Raji (cell line): Measurements from ENCODE around the gene LRRC31.

ENCODE experiments used
- POLR2A ChIP-seq: IDR thresholded peaks from 2 replicates; pipeline ENCODE4 v1.6.1; 2011; ENCODE audit warnings: low read depth, low read length, control low read depth; ENCODE audit not compliant: insufficient read depth

Gene LRRC31

DNA sequence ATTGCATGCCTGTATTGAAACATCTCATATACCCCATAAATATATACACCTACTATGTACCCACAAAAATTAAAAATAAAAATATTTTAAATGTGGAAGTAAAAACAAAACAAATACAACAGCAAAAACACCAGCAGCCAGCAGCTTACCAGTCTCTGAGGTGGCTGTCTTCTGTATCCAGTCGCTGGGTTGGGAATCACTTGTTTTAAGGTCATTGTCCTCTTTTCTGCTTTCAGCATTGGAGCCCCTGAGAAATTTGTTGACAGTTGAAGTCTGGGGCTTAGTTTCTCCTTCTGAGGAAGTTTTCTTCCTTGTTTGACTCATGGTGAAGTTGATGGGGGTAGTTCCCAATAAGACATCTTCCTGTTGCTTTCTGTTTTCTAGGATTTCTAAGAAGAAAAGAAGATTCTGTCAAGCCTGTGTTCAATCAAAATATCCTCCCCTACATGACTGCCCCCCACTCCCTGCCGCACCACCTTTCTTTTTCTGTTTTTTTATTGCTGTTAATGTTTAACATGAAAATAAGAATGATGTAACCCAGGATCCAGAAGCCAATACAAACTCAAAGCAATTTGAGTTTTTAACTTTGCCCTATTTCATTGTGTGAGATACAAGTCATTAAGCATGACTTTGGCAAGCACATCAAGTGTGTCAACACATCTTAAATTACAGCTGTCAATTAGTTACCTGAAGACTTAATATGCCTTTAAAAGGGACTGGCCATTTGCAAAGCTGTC is at the start of gene LRRC31:
Gene LRRC31 (minus strand): TSS at position 452 of the 737 bp plus-strand sequence. CDS start 128 bp downstream, at position 324.
- no peak for TF ChIP-seq POLR2A

DNA sequence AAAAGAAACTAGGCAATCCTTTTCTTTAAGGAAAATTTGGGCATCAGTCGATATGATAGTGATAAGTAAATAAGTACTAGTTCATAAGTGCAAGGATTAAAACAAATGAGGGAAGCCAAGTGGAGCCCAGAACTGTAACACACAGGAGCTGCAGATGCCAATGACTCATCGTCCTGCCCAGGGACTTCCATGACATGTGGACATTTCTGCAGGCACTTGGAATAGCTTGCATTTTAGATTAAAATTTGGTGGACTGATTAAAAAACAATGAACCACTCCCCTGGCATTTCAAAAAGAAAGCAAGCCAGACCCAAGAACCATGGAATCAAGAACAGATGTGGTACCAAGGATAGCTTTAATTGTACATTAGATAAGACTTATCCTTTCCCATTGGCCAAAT is 44.6 kb upstream of the LRRC31 start:
- TF ChIP-seq POLR2A, result no peak

DNA sequence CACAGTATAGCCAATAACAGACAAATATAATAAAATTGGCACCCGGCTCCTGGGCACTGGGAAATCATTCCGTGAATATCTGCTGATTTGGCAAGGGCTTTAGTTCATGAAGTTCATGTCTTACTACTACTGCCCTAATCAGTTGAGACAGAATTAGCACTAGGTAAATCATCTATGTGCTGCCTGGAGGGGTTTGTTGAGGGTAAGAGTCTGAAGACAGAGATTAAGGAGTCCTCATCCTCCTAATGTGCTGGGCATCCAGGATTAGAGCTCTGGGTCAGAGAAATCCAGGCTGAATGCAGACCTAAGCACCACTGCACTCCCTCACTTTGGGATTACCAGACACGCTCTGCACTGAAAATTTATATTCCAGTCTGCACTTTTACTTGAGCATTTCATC is 43.6 kb upstream of the LRRC31 start:
- TF ChIP-seq POLR2A, result no peak

DNA sequence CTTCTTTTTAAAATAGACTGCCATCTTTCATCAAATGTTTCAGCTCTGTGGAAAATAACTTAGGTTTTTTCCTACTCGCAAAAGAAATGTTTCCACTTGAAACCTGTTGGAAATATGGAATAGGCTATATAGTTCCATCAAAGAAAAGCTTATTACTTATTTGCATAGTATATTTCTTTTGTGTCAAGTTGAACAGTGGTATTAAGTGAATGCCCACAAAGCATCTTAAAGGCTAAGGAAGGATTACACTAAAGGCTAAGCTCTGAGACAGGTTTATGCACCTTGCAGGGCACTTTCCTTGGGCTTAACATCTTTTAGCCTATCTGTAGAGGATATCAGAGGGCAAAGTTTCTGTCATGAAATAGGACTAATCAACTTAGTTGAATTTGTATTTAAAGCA is 41.5 kb upstream of the LRRC31 start, which contains the start of gene SAMD7:
Gene SAMD7 (plus strand): TSS at position 301 of the 400 bp plus-strand sequence. CDS start 7,927 bp downstream, outside the sequence.
- no peak for TF ChIP-seq POLR2A

DNA sequence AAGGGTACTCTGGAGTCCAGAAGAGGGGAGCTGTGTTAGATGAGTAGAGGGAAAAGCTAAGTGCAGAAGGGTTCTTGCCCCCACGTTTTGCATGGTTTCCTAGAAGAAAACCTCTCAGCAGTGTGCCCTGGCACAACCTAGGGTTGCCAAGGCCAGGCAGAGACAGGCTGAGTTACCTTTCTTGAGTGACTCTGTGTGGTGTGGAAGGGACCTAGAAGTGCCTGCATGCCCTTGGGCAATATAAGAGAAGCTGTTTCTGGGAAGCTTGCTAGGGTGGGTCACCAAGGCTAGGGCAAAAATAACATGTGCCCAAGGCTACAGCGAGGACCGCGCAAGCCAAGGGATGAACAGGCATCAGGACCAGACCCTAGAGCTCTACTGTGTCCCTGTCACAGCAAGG is 38.2 kb upstream of the LRRC31 start:
- no peak for TF ChIP-seq POLR2A

DNA sequence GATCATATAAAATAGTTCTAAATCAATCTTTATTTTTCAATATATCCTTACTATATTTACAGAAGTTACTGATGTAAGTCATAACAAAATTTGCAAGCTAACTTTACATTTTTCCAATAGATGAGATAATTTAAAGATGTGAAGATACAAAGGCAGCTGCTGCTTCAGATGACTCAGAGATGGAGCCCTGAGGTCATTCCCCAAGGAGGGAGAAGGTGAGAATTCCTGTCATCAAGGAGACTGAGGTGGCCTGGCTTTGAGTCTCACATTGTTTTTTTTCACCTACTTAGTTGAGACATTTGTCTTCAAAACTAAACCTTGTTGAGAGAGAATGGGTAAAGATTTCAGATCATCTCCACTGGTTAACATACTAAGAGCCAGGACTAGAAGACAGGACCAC is 37.7 kb upstream of the LRRC31 start:
- no peak for TF ChIP-seq POLR2A

DNA sequence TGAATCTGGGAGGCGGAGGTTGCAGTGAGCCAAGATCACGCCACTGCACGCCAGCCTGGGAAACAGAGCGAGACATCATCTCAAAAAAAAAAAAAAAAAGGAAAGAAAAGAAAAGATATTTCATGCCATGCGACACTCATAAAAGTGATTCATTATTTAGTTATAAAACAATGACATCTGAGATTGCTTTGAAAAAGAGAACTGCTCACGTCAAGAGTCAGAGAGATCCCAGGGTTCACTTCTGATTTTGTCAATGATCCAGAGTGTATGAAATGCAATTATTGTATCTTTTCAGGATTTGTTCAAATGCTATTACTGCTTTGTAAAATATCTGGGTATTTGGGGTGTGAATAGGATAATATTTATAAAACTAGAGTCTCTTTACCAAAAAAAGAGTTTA is 35.7 kb upstream of the LRRC31 start:
- no peak for TF ChIP-seq POLR2A

DNA sequence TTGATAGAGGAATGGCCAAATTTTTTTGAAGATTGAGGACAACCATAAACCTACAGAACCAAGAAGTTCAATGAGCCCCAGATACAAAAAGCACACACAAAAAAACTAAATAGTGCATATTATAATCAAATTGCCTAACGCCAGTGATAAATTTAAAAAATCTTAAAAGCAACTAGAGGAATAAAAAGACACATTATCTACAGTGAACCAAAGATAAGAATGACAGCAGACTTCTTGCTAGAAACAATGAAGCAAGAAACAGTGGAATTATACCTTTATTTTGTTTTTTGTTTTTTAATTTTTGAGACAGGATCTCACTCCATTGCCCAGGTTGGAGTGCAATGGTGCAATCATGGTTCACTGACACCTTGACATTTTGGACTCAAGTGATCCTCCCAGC is 31.7 kb upstream of the LRRC31 start:
- no peak for TF ChIP-seq POLR2A

DNA sequence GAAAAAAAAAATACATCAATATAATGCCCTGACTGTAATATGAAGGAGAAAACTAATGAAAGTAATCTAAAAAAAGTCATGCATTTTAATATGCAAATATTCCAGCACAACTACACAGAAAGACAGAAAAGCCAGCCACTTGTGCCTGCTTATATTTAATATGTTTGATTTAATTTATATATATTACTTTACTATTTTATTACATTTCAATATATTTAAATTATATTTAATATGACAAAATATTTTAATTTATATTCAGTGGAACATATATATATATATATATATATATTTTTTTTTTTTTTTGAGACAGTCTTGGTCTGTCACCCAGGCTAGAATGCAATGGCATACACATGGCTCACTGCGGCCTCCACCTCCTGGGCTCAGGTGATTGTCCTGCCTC is 27.5 kb upstream of the LRRC31 start:
- no peak for TF ChIP-seq POLR2A

DNA sequence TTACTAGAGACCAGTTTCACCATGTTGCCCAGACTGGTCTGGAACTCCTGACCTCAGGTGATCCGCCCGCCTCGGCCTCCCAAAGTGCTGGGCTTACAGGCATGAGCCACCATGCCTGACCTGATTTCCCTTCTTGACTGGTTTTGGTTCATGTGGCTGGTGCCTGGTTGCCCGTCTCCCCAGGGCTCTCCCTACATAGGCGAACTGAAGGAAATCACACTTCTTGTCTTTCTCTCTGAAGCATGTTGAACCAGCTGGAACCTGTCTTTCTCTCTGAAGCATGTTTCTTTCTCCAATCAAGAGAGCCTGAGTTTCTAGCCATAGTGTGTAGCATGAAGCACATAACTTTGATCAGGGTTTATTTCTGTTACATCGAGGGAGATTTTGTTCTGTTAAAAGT is 25.3 kb upstream of the LRRC31 start:
- no peak for TF ChIP-seq POLR2A

DNA sequence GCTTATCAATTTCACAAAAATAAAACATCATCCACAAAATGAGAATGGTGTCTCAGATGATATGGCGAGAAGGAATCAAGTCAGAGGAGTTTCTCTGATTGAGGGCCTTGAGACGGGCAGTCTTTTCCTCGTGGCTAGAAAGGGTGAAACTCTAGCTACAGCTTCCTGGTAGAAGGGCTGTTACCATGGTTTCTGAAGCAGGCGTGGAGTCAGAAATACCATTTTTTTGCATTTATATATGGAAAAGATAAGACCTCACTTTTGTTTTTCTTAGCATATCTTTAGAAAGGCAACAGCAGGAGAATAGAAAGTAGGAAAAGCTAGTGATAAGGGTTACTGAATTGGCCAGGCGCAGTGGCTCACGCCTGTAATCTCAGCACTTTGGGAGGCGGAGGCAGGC is 24.4 kb upstream of the LRRC31 start:
- TF ChIP-seq POLR2A, result no peak

DNA sequence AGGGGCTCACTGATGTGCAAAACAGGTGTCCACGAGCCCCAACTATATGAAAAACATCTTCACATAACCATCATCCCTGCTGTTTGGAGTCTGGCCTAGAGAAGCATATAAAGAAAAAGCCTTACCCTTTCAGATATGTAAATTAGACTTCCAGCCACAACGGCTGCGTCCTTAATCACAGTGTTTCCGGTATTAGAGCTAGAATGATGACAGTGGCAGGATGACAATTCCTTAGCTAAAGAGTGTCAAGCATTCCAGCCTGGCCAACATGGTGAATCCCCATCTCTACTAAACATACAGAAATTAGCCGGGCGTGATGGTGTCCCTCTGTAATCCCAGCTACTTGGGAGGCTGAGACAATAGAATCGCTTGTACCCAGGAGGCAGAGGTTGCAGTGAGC is 22.2 kb upstream of the LRRC31 start:
- TF ChIP-seq POLR2A, result no peak

DNA sequence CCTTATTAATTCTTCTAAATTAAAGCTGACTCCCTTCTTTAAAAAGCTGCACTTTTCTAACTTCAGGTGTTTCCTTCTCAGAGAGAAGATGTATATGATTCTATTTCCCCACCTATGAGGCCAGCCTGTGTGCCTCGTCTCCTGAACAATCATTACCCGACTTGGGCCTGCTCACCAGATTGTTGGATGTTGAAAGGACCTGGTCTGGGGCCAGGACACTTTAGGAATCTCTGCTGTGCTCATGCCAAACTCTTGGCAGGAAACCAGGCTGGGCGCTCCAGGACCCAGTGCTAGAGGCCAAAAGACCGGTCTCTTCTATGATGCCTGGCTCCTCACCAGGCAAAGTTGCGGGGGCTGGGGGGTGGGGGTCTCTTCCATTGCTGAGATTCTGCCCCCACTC is 16.9 kb upstream of the LRRC31 start:
- no peak for TF ChIP-seq POLR2A

DNA sequence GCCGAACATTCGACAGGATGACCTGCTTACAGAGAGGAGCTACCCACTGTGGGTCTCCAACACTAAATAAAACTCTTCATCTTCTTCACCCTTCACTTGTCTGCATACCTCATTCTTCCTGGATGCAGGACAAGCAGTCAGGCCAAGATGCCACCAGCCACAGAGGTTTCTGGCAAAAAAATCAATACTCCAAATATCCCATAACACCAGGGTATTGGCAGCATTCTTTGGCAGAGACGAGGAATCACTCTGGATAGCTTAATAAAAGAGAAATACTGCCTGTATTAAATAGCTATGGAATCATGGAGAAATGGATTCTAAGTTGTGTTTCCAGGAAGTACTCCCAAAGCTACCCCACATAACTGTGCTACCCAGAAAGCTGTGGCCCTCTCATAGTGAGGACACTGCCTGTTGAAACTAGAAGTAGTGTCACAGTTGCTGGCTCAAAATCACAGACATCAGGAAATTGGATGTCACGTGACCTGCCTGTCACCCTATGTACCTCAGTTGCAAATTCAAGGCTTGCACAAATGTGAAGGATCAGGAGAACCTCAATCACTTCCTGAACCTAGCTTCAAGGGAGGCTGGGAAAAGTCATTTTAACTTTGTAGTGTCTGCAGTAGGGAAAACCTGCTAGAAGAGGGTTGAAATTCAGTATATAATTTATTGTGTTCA is 11.0 kb upstream of the LRRC31 start:
- no peak for TF ChIP-seq POLR2A

DNA sequence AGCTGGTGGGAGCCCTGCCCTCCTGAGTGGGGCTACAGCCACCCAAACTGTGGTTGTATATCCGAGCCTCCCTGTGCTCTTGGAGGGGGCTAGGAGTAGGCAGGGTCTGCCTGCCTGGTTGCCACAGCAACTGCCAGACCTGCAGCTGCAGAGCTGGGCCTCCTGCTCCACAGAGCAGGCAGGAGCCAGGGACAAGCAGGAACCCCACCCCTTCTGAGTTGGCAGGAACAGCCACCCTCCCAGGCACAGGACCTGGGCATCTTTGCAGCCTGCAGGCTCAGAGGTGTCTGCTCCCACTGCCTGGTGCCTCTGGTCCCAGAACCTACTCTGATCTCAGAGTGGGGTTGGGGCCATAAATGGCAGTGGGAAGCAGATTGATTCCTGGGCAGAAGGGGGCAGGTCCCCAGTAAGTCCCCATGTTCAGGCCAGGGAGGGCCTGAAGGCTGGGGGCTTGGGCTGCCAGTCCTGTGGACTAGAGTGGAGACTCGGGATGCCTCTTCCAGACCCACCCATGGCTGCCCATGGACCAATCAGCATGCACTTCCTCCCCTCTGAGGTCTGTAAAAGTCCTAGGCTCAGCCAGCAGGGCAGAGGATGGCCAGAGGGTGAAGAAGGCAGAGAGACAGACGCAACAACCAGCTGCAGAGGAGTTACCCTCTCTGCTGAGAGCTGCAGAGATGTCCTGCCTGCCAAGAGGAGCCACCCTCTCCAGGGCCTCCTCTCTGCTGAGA is 10.3 kb upstream of the LRRC31 start:
- TF ChIP-seq POLR2A, result no peak
